ENCODE results near the gene CYP2U1. TPM values are rescaled to one million over a fixed set of nuclear protein-coding genes. Genes with fewer than 3 reads are reported as not detected.

Gene CYP2U1
- total and polyA plus RNA-seq, 9 of the 15 experiments (the other 6 are each of a cell fraction or from before 2014, with no cell fraction given): 0.03 to 0.15 (median 0.07) TPM

DNA sequence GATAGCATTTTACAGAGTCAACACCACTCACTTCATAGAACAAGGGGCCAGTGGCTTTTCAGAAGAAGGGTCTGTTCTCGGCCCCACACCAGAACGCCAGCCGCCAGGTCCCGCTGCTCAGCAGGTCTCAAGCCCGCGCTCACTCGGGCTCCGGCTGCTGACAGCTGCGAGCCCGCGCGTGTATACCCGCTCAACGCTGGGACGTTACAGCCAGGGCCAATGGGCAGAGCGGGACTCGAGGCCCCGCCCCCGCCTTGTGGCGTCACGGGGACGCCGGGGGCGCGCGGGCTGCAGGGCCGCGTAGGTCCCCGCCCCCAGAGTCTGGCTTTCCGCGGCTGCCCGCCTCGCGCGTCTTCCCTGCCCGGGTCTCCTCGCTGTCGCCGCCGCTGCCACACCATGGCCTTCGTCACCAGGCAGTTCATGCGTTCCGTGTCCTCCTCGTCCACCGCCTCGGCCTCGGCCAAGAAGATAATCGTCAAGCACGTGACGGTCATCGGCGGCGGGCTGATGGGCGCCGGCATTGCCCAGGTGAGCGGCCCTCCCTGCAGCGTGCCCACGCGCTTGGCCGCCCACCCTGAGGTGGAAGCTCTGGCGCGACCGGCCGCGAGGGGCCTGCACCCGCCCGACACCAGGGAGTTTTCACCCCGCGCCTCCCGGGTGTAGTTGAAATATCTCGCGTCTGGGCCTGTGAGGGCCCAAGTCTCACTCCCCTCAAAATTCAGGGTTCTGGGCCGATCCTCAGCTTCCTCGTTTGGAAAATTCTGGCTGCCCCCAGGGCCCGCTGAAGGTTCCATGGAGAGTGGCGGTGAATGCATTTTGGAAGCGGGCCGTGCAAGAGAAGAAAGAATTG is 58.4 kb downstream of the CYP2U1 start, which contains the start of gene HADH (continued):
- TF ChIP-seq NFYB (IDR thresholded peaks at IDR 0.05; ENCODE audit: extremely low read depth, insufficient read length): peak; percentile 44
- TF ChIP-seq, protein P1, sequence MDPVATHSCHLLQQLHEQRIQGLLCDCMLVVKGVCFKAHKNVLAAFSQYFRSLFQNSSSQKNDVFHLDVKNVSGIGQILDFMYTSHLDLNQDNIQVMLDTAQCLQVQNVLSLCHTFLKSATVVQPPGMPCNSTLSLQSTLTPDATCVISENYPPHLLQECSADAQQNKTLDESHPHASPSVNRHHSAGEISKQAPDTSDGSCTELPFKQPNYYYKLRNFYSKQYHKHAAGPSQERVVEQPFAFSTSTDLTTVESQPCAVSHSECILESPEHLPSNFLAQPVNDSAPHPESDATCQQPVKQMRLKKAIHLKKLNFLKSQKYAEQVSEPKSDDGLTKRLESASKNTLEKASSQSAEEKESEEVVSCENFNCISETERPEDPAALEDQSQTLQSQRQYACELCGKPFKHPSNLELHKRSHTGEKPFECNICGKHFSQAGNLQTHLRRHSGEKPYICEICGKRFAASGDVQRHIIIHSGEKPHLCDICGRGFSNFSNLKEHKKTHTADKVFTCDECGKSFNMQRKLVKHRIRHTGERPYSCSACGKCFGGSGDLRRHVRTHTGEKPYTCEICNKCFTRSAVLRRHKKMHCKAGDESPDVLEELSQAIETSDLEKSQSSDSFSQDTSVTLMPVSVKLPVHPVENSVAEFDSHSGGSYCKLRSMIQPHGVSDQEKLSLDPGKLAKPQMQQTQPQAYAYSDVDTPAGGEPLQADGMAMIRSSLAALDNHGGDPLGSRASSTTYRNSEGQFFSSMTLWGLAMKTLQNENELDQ (CRISPR knock-in tag; IDR thresholded peaks at IDR 0.05; ENCODE audit: borderline replicate concordance): no peak
- TF ChIP-seq ZNF79 (CRISPR knock-in tag; IDR thresholded peaks at IDR 0.05; ENCODE audit: low read depth): no peak
- TF ChIP-seq, protein P2, sequence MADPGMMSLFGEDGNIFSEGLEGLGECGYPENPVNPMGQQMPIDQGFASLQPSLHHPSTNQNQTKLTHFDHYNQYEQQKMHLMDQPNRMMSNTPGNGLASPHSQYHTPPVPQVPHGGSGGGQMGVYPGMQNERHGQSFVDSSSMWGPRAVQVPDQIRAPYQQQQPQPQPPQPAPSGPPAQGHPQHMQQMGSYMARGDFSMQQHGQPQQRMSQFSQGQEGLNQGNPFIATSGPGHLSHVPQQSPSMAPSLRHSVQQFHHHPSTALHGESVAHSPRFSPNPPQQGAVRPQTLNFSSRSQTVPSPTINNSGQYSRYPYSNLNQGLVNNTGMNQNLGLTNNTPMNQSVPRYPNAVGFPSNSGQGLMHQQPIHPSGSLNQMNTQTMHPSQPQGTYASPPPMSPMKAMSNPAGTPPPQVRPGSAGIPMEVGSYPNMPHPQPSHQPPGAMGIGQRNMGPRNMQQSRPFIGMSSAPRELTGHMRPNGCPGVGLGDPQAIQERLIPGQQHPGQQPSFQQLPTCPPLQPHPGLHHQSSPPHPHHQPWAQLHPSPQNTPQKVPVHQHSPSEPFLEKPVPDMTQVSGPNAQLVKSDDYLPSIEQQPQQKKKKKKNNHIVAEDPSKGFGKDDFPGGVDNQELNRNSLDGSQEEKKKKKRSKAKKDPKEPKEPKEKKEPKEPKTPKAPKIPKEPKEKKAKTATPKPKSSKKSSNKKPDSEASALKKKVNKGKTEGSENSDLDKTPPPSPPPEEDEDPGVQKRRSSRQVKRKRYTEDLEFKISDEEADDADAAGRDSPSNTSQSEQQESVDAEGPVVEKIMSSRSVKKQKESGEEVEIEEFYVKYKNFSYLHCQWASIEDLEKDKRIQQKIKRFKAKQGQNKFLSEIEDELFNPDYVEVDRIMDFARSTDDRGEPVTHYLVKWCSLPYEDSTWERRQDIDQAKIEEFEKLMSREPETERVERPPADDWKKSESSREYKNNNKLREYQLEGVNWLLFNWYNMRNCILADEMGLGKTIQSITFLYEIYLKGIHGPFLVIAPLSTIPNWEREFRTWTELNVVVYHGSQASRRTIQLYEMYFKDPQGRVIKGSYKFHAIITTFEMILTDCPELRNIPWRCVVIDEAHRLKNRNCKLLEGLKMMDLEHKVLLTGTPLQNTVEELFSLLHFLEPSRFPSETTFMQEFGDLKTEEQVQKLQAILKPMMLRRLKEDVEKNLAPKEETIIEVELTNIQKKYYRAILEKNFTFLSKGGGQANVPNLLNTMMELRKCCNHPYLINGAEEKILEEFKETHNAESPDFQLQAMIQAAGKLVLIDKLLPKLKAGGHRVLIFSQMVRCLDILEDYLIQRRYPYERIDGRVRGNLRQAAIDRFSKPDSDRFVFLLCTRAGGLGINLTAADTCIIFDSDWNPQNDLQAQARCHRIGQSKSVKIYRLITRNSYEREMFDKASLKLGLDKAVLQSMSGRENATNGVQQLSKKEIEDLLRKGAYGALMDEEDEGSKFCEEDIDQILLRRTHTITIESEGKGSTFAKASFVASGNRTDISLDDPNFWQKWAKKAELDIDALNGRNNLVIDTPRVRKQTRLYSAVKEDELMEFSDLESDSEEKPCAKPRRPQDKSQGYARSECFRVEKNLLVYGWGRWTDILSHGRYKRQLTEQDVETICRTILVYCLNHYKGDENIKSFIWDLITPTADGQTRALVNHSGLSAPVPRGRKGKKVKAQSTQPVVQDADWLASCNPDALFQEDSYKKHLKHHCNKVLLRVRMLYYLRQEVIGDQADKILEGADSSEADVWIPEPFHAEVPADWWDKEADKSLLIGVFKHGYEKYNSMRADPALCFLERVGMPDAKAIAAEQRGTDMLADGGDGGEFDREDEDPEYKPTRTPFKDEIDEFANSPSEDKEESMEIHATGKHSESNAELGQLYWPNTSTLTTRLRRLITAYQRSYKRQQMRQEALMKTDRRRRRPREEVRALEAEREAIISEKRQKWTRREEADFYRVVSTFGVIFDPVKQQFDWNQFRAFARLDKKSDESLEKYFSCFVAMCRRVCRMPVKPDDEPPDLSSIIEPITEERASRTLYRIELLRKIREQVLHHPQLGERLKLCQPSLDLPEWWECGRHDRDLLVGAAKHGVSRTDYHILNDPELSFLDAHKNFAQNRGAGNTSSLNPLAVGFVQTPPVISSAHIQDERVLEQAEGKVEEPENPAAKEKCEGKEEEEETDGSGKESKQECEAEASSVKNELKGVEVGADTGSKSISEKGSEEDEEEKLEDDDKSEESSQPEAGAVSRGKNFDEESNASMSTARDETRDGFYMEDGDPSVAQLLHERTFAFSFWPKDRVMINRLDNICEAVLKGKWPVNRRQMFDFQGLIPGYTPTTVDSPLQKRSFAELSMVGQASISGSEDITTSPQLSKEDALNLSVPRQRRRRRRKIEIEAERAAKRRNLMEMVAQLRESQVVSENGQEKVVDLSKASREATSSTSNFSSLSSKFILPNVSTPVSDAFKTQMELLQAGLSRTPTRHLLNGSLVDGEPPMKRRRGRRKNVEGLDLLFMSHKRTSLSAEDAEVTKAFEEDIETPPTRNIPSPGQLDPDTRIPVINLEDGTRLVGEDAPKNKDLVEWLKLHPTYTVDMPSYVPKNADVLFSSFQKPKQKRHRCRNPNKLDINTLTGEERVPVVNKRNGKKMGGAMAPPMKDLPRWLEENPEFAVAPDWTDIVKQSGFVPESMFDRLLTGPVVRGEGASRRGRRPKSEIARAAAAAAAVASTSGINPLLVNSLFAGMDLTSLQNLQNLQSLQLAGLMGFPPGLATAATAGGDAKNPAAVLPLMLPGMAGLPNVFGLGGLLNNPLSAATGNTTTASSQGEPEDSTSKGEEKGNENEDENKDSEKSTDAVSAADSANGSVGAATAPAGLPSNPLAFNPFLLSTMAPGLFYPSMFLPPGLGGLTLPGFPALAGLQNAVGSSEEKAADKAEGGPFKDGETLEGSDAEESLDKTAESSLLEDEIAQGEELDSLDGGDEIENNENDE (IDR thresholded peaks at IDR 0.05; ENCODE audit: low read depth, low read length): no peak
- peak; percentile 92 for TF ChIP-seq L3MBTL2 (IDR thresholded peaks at IDR 0.05)
- no peak for TF ChIP-seq CBFA2T2 (conservative IDR thresholded peaks at IDR 0.05)
- TF ChIP-seq, protein P3, sequence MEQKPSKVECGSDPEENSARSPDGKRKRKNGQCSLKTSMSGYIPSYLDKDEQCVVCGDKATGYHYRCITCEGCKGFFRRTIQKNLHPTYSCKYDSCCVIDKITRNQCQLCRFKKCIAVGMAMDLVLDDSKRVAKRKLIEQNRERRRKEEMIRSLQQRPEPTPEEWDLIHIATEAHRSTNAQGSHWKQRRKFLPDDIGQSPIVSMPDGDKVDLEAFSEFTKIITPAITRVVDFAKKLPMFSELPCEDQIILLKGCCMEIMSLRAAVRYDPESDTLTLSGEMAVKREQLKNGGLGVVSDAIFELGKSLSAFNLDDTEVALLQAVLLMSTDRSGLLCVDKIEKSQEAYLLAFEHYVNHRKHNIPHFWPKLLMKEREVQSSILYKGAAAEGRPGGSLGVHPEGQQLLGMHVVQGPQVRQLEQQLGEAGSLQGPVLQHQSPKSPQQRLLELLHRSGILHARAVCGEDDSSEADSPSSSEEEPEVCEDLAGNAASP (IDR thresholded peaks at IDR 0.05): no peak
- peak; percentile 88 for TF ChIP-seq KDM5B (IDR thresholded peaks at IDR 0.05; ENCODE audit: insufficient replicate concordance, low read depth, low read length)
- peak; percentile 36 to 70; a peak in 2 of 4 replicates for TF ChIP-seq MAZ (CRISPR knock-in tag; conservative IDR thresholded peaks at IDR 0.05 in 1 of 2, IDR thresholded peaks at IDR 0.05 in 1 of 2)
- TF ChIP-seq GTF2A2 (tag; IDR thresholded peaks at IDR 0.05): no peak
- TF ChIP-seq SRF (CRISPR knock-in tag; IDR thresholded peaks at IDR 0.05): no peak
